Activated CD8-positive, alpha-beta T cell treated with anti-CD3 and anti-CD28 coated beads for 36 hours (primary cell): Measurements from ENCODE around the gene MORC2. TPM values are rescaled to one million over a fixed set of nuclear protein-coding genes. Genes with fewer than 3 reads are reported as not detected.
A peak's percentile ranks its signal among the peaks of the same experiment; 100 is the strongest.

Experiments used
- ATAC-seq: fragments of 200-7000 bp; cut with Tn5 transposase; one replicate; pipeline ENCODE4 v1.10.0; 2021; ENCODE audit warnings: mild to moderate bottlenecking, moderate library complexity
- CTCF ChIA-PET: fragments of 350-600 bp; sonication (Branson Sonifier 250); formaldehyde crosslinking; loops from one replicate; lab custom pipeline; 2021; ENCODE audit warnings: antibody characterized with exemption; lab: Charles Lee
- POLR2A ChIA-PET: fragments of 350-600 bp; sonication (Branson Sonifier 250); formaldehyde crosslinking; loops from one replicate; lab custom pipeline; 2021; ENCODE audit warnings: antibody characterized with exemption; lab: Charles Lee
- DNase-seq: peaks from one replicate; pipeline ENCODE4 v3.0.0-alpha.2; 2020
- H3K27ac Mint-ChIP-seq: one replicate; pipeline ENCODE4 v1.8.0; 2021; ENCODE audit warnings: mild to moderate bottlenecking, mixed read lengths
- H3K27me3 Mint-ChIP-seq: one replicate; pipeline ENCODE4 v1.8.0; 2021; ENCODE audit warnings: mixed read lengths
- H3K36me3 Mint-ChIP-seq: one replicate; pipeline ENCODE4 v1.8.0; 2021; ENCODE audit warnings: low read depth, mixed read lengths
- H3K4me1 Mint-ChIP-seq: one replicate; pipeline ENCODE4 v1.8.0; 2021; ENCODE audit warnings: low read depth, mixed read lengths
- H3K4me3 Mint-ChIP-seq: one replicate; pipeline ENCODE4 v1.8.0; 2021; ENCODE audit warnings: mild to moderate bottlenecking, moderate library complexity, mixed read lengths
- H3K9me3 Mint-ChIP-seq: one replicate; pipeline ENCODE4 v1.8.0; 2021; ENCODE audit warnings: mixed read lengths
- intact Hi-C: fragments of 100-400 bp; cut with micrococcal nuclease; formaldehyde crosslinking; loops from one replicate; pipeline ENCODE4 v1.10.0; 2022
- total RNA-seq, 2 experiments: library from RNA; stranded (reverse); gene quantifications; one replicate each; pipeline ENCODE4 v1.2.3, GENCODE V29; 2021
- TF ChIP-seq, protein P1 (sequence below): fragments of 200-600 bp; IDR thresholded peaks from one replicate; pipeline ENCODE4 v1.8.0; 2022; ENCODE audit warnings: antibody characterized with exemption, mild to moderate bottlenecking

MORC2 gene
- total RNA-seq: 10 to 100 TPM; 20.8 to 23.0 TPM

DNA sequence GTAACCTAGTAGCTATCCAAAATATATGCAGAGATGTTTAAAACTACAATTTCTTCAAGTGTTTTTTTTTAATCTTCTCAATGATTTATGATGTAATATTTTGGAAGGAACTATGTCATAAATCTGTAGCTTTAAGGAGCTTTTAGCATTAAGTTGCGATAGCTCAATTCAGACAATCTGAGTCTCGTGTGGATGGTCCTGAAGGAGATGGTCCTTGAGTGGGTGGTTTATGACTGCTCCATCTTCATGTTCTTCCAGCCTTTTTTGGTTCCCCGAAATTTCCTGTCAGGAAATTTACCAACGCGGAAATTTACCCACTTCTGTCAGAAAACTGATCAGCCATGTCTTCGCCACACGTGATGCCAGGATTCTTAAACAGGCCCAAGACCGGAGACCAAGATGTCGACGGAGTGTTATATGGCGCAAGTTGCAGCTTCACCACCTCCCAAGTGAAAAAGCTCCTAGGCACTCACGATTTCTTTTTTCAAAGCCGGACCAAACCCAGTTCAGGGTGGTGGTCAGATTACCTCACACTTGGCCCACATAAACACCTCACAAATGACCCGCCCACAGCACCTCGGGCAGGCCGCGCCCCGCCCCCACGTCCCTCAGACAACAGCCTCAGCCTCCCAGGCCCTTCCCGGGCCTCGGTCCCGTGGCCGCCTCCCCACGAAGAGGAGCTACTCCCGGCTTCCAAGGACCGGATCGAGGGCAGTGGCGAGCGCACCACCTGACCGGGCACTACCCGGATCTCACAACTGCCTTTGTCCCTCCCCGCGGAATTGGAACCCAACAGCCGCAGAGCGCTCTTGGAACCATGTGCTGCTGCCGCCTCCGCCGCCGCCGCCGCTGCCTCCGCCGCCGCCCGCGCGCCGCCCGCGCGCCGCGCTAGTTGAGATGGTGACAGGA, at the start of gene MORC2:
Gene MORC2 (minus strand): TSS at position 760 of the 909 bp plus-strand sequence. CDS start 885 bp downstream, outside the sequence.
- Mint-ChIP-seq H3K27me3 (no peaks in the 10 kb centered on the region), H3K4me1 (peaks cover 54% of the 10 kb centered on the region), H3K27ac (peak within 1 kb of the TSS; percentile 97), H3K9me3 (peaks cover 50% of the 10 kb centered on the region), H3K36me3 (peaks cover 78% of the 10 kb centered on the region), H3K4me3 (peak within 1 kb of the TSS; percentile 86)
- ChIA-PET CTCF (interaction anchor here (0.6 to 3.5 kb wide), 9 partner anchors 8 to 334 kb away, joined by 3 to 38 read pairs (median 4); partner anchors contain the start of genes RNF185 and SMTN), POLR2A (interaction anchor here (0.6 to 4.5 kb wide), 14 partner anchors 8 to 970 kb away, joined by 3 to 52 read pairs (median 4); partner anchors contain the start of gene SMTN)
- intact Hi-C loops: no loop called here
- ATAC-seq (no peak), DNase-seq (no peak)
- TF ChIP-seq, protein P1, sequence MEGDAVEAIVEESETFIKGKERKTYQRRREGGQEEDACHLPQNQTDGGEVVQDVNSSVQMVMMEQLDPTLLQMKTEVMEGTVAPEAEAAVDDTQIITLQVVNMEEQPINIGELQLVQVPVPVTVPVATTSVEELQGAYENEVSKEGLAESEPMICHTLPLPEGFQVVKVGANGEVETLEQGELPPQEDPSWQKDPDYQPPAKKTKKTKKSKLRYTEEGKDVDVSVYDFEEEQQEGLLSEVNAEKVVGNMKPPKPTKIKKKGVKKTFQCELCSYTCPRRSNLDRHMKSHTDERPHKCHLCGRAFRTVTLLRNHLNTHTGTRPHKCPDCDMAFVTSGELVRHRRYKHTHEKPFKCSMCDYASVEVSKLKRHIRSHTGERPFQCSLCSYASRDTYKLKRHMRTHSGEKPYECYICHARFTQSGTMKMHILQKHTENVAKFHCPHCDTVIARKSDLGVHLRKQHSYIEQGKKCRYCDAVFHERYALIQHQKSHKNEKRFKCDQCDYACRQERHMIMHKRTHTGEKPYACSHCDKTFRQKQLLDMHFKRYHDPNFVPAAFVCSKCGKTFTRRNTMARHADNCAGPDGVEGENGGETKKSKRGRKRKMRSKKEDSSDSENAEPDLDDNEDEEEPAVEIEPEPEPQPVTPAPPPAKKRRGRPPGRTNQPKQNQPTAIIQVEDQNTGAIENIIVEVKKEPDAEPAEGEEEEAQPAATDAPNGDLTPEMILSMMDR: no peak

DNA sequence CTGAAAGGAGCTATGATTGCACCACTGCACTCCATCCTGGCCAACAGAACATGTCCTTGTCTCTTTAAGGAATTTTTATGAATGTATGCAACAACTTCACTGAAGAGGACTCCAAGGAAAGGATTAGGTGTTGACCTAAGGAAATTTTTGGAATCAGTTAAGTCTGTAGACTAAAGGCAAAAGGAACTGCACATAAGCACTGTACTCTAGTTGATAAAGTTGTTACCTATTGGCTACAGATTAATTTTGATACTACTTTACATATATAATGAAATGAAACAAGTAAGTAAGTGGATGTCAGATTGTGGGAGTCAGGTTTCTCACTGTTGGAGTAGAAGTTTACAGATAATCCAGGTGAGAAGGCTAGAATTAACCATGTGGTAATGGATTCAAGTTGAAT, 37.0 kb upstream of the MORC2 start:
- ChIA-PET CTCF (no interaction called here), POLR2A (no interaction called here)
- no peak overlapping the region for H3K4me3 Mint-ChIP-seq
- DNase-seq (no peak), ATAC-seq (no peak)
- intact Hi-C loops: no loop called here
- no peaks in the 10 kb centered on the region for H3K27me3 Mint-ChIP-seq
- peaks cover 5% of the 10 kb centered on the region for H3K9me3 Mint-ChIP-seq
- H3K4me1 Mint-ChIP-seq: no peaks in the 10 kb centered on the region
- no peak overlapping the region for H3K27ac Mint-ChIP-seq
- H3K36me3 Mint-ChIP-seq: no peaks in the 10 kb centered on the region
- TF ChIP-seq, protein P1: no peak

DNA sequence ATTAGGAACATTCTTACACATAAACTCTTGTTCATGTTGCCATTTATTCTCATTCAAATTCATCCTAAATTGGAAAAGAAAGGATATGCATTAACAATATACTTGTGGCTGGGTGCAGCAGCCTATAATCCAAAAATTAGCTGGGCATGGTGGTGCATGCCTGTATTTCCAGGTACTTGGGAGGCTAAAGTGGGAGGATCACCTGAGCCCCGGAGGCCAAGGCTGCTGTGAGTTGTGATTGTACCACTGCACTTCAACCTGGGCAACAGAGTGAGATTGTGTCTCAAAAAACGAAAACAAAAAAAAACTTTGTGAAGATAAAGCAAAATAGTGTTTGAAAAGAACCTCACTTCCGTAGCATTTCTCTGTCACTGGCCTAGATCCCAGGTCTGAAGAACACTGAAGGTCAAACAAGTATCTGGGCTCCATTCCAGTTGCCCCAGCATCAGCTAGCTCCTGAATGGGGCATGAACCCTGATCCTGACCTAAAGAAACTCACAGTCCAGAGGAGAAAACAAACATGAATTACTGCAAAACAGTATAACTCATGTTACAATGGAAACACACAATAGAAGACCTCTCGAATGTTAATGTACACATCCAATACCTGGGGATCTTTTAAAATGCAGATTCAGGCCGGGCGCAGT, 32.7 kb upstream of the MORC2 start:
- CTCF ChIA-PET: no interaction called here
- no peak for ATAC-seq
- Mint-ChIP-seq H3K4me1 (no peaks in the 10 kb centered on the region), H3K27ac (no peak overlapping the region), H3K4me3 (no peak overlapping the region), H3K27me3 (no peaks in the 10 kb centered on the region), H3K9me3 (peaks cover 2% of the 10 kb centered on the region), H3K36me3 (no peaks in the 10 kb centered on the region)
- intact Hi-C loops: no loop called here
- POLR2A ChIA-PET: no interaction called here
- TF ChIP-seq, protein P1: no peak
- no peak for DNase-seq

DNA sequence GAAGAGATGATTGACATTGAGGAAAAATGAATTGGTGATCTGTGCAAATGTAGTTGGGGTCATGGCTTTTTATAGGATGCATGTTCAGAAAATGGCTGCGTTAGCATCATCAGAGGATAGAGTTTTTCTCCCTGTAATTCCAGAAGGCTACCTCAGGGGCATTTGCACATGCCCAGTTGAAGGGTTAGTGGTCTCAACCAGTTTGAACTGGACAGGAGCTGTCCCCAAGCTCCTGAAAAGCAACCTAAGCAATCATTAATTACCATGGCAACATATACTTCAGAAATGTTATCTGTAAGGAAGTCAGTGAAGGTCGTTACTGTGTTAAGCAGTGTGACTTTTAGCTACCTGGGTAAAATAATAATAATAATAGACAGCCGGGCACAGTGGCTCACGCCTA, 29.8 kb upstream of the MORC2 start:
- DNase-seq (no peak), ATAC-seq (no peak)
- no peaks in the 10 kb centered on the region for H3K36me3 Mint-ChIP-seq
- no peak overlapping the region for H3K4me3 Mint-ChIP-seq
- H3K27ac Mint-ChIP-seq: no peak overlapping the region
- POLR2A ChIA-PET: no interaction called here
- intact Hi-C loops: no loop called here
- H3K4me1 Mint-ChIP-seq: no peaks in the 10 kb centered on the region
- TF ChIP-seq, protein P1: no peak
- no peaks in the 10 kb centered on the region for H3K9me3 Mint-ChIP-seq
- CTCF ChIA-PET: no interaction called here
- H3K27me3 Mint-ChIP-seq: no peaks in the 10 kb centered on the region

DNA sequence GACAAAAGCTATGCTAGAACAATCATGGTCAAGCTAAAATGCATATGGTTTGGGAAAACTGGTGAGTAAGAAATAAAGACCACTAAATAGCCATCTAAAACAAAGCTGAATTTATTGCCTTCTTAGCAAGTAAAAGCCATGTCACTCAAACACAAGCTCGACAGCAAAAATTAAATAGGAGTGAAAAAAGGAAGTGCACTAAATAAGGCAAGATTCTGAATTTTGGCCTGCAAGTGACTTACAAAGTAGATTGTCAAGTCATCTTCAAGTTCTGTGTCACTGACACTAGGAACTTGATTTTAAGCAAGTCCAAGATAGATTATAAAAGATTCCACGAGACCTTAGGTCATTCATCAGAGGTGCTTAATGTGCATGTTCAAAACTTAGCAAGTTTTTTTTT, 27.9 kb upstream of the MORC2 start:
- no peak for ATAC-seq
- Mint-ChIP-seq H3K4me3 (no peak overlapping the region), H3K9me3 (peaks cover 3% of the 10 kb centered on the region), H3K27me3 (no peaks in the 10 kb centered on the region), H3K4me1 (no peaks in the 10 kb centered on the region), H3K27ac (no peak overlapping the region), H3K36me3 (no peaks in the 10 kb centered on the region)
- TF ChIP-seq, protein P1: no peak
- ChIA-PET CTCF (no interaction called here), POLR2A (no interaction called here)
- intact Hi-C loops: no loop called here
- DNase-seq: no peak
